Body of pancreas (tissue), 4 donors: ENCODE results near the gene RC3H1. TPM values are rescaled to one million over a fixed set of nuclear protein-coding genes. Genes with fewer than 3 reads are reported as not detected.

Experiments used
- ATAC-seq: fragments of 150-250 bp; one replicate; pipeline ENCODE4 v1.9.1; 2016
- DNase-seq, 4 donors: peaks; one replicate each; pipeline ENCODE4 v3.0.0-alpha.2; 2019
- H3K27ac ChIP-seq, 4 donors: fragments of 200-600 bp; sonication (generic); 1 replicate in 3 of 4; 2 replicates in 1 of 4; pipeline versions ENCODE4 v1.5.1 to v1.6.1; 2016 to 2019; ENCODE audit warnings: mild to moderate bottlenecking in 1 of 4, mixed read lengths in 1 of 4, moderate library complexity in 1 of 4
- H3K27me3 ChIP-seq, 2 donors: fragments of 200-600 bp; sonication (generic); one replicate each; pipeline ENCODE4 v1.6.0; 2016; ENCODE audit warnings: mild to moderate bottlenecking in 1 of 2
- H3K36me3 ChIP-seq, 2 donors: fragments of 200-600 bp; sonication (generic); replicated peaks in 1 of 2; 2 replicates each; pipeline ENCODE4 v1.5.1; 2016; ENCODE audit warnings: low read depth in 2 of 2; ENCODE audit not compliant: insufficient read depth in 1 of 2
- H3K4me1 ChIP-seq: fragments of 200-600 bp; sonication (generic); one replicate; pipeline ENCODE4 v1.6.0; 2016
- H3K4me3 ChIP-seq, 2 donors: fragments of 200-600 bp; sonication (generic); 1 replicate in 1 of 2; 2 replicates in 1 of 2; pipeline ENCODE4 v1.5.1; 2016 to 2019
- H3K9me3 ChIP-seq, 3 donors: fragments of 200-600 bp; sonication (generic); 1 replicate in 2 of 3; 2 replicates in 1 of 3; pipeline ENCODE4 v1.5.1; 2016
- POLR2A ChIP-seq, 3 donors: fragments of 450-650 bp; IDR thresholded peaks; one replicate each; pipeline ENCODE4 v1.6.1; 2016; ENCODE audit warnings: antibody characterized with exemption in 3 of 3, mild to moderate bottlenecking in 2 of 3
- WGBS, 2 donors: methylation state at CpG; one replicate each; pipeline ENCODE4 v1.1.5; 2017; 5-methylcytosine and 5-hydroxymethylcytosine counted together
- intact Hi-C: fragments of 100-400 bp; cut with DNase I; formaldehyde crosslinking; loops from one replicate; pipeline ENCODE4 v1.15.1; 2023
- total RNA-seq, 2 donors: library from RNA; depleted of rRNA; stranded (reverse); fragments of >200 nt; gene quantifications; one replicate each; pipeline ENCODE4 v1.1.0, GENCODE V29; 2016
- TF ChIP-seq, protein P1 (sequence below), 7 experiments: fragments of 450-650 bp in 4 of 7; fragments of 200-600 bp in 3 of 7; sonication (generic) in 3 of 7; IDR thresholded peaks; one replicate each; pipeline ENCODE4 v1.5.1; 2016 to 2019; ENCODE audit warnings: antibody characterized with exemption in 7 of 7

RC3H1 gene
- total RNA-seq, 2 donors from 2014 or later = 14.5 to 17.1 TPM

DNA sequence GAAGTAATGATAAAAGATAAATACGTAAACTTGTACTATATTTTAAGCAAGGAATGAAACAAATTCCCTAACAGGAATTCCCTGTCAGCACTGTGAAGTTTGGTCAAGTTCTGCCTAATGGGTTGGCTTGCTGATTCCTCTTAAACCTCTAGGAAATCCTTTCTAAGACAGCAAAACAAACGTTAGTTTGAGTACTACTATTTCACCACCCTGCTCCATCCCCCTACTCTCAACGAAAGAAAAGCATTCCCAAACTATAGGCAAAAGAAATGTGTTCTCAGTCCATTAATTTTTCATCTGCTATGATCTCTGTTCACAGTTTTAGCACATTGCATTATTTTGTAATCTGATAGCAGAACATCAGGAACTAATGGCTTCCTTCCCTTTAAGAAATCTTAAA lies 121.2 kb downstream of the RC3H1 start:
- Histone ChIP-seq H3K27ac (no peak overlapping the region), H3K36me3 (no peaks in the 10 kb centered on the region)
- 74 to 78% methylated on average over 3 of the region's 3 CpGs for WGBS, 2 donors

GRCh38 chr1:173900427-173900826 lies 121.7 kb downstream of the RC3H1 start:
- WGBS, 2 donors = 44 to 45% methylated on average over 2 of the region's 2 CpGs
- DNase-seq (no peak), ATAC-seq (no peak)
- intact Hi-C loops = no loop called here
- TF ChIP-seq, protein P1, sequence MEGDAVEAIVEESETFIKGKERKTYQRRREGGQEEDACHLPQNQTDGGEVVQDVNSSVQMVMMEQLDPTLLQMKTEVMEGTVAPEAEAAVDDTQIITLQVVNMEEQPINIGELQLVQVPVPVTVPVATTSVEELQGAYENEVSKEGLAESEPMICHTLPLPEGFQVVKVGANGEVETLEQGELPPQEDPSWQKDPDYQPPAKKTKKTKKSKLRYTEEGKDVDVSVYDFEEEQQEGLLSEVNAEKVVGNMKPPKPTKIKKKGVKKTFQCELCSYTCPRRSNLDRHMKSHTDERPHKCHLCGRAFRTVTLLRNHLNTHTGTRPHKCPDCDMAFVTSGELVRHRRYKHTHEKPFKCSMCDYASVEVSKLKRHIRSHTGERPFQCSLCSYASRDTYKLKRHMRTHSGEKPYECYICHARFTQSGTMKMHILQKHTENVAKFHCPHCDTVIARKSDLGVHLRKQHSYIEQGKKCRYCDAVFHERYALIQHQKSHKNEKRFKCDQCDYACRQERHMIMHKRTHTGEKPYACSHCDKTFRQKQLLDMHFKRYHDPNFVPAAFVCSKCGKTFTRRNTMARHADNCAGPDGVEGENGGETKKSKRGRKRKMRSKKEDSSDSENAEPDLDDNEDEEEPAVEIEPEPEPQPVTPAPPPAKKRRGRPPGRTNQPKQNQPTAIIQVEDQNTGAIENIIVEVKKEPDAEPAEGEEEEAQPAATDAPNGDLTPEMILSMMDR (IDR thresholded peaks at IDR 0.05) = no peak
- no peak for TF ChIP-seq POLR2A (IDR thresholded peaks at IDR 0.05)
- H3K27ac ChIP-seq = no peak overlapping the region
- H3K36me3 ChIP-seq = no peaks in the 10 kb centered on the region
- H3K4me1 ChIP-seq = peaks cover 24% of the 10 kb centered on the region
- no peak overlapping the region for H3K4me3 ChIP-seq
- no peaks in the 10 kb centered on the region for H3K9me3 ChIP-seq
- H3K27me3 ChIP-seq = no peaks in the 10 kb centered on the region

More for the DNA sequence above, 121.2 kb downstream of the RC3H1 start:
- no peak for ATAC-seq
- Histone ChIP-seq H3K4me1 (peaks cover 24% of the 10 kb centered on the region), H3K4me3 (no peak overlapping the region), H3K27me3 (no peaks in the 10 kb centered on the region), H3K9me3 (no peaks in the 10 kb centered on the region)
- no peak for DNase-seq
- intact Hi-C loops = no loop called here
- no peak for TF ChIP-seq POLR2A (IDR thresholded peaks at IDR 0.05)
- TF ChIP-seq, protein P1 (IDR thresholded peaks at IDR 0.05) = no peak

DNA sequence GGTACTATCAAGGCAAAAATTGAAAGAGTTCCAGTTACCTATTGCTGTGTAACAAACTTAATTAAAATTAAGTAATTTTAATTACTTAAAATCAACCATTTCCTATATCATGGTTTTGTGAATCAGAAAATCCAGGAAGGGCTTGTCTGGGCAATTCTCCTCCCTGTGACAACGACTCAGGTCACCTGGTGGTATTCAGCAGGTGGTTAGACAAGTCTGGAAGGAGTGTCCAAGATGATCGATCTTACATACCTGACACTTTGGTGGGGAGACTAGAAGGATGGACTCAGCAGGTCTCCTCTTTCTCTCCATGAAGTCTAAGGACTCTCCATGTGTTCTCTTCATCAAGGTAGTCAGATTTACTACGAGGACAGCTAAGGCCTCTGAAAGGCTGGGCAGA lies 128.0 kb downstream of the RC3H1 start:
- peaks cover 10% of the 10 kb centered on the region for H3K4me1 ChIP-seq
- intact Hi-C loops = no loop called here
- no peaks in the 10 kb centered on the region for H3K9me3 ChIP-seq
- no peak overlapping the region for H3K27ac ChIP-seq
- DNase-seq (no peak), ATAC-seq (no peak)
- no peak overlapping the region for H3K4me3 ChIP-seq
- H3K36me3 ChIP-seq = no peaks in the 10 kb centered on the region
- WGBS, 2 donors = 93% methylated on average over 3 of the region's 3 CpGs
- H3K27me3 ChIP-seq = no peaks in the 10 kb centered on the region
- no peak for TF ChIP-seq POLR2A (IDR thresholded peaks at IDR 0.05)
- TF ChIP-seq, protein P1 (IDR thresholded peaks at IDR 0.05) = no peak

- WGBS, 2 donors = 92 to 94% methylated on average over 1 of the region's 1 CpG
- Histone ChIP-seq H3K4me1 (peaks cover 10% of the 10 kb centered on the region), H3K27ac (no peak overlapping the region), H3K9me3 (no peaks in the 10 kb centered on the region), H3K27me3 (no peaks in the 10 kb centered on the region), H3K4me3 (no peak overlapping the region), H3K36me3 (no peaks in the 10 kb centered on the region)
- DNase-seq (no peak), ATAC-seq (no peak)
- no peak for TF ChIP-seq POLR2A (IDR thresholded peaks at IDR 0.05)
- TF ChIP-seq, protein P1 (IDR thresholded peaks at IDR 0.05) = no peak
- intact Hi-C loops = no loop called here
Measured at GRCh38 chr1:173893611-173894010, 128.5 kb downstream of the RC3H1 start.

- Histone ChIP-seq H3K9me3 (no peaks in the 10 kb centered on the region), H3K4me1 (no peaks in the 10 kb centered on the region), H3K4me3 (no peak overlapping the region), H3K27ac (no peak overlapping the region), H3K27me3 (no peaks in the 10 kb centered on the region), H3K36me3 (no peaks in the 10 kb centered on the region)
- intact Hi-C loops = no loop called here
- ATAC-seq (no peak), DNase-seq (no peak)
- TF ChIP-seq, protein P1 (IDR thresholded peaks at IDR 0.05) = no peak
- TF ChIP-seq POLR2A (IDR thresholded peaks at IDR 0.05) = no peak
- WGBS, 2 donors = 96% methylated on average over 2 of the region's 2 CpGs
Measured at GRCh38 chr1:173889885-173890284, 132.3 kb downstream of the RC3H1 start.
